Sigmoid colon (tissue), 7 donors: Measurements from ENCODE around the gene NXPE1. TPM values are rescaled to one million over a fixed set of nuclear protein-coding genes. Genes with fewer than 3 reads are reported as not detected.

Experiments
- DNase-seq: peaks from one replicate; pipeline ENCODE4 v3.0.0-alpha.2; 2019
- H3K27ac ChIP-seq, 4 donors: fragments of 200-600 bp; sonication (generic); one replicate each; pipeline ENCODE4 v1.5.1; 2016 to 2019; ENCODE audit warnings: mild to moderate bottlenecking in 1 of 4
- H3K27me3 ChIP-seq, 3 donors: fragments of 200-600 bp; sonication (generic); one replicate each; pipeline ENCODE4 v1.5.1; 2019; ENCODE audit warnings: mild to moderate bottlenecking in 1 of 3
- H3K36me3 ChIP-seq, 4 donors: fragments of 200-600 bp; sonication (generic); one replicate each; pipeline ENCODE4 v1.5.1; 2016 to 2019
- H3K4me1 ChIP-seq, 4 donors: fragments of 200-600 bp; sonication (generic); one replicate each; pipeline ENCODE4 v1.5.1; 2017 to 2019
- H3K4me3 ChIP-seq, 4 donors: fragments of 200-600 bp; sonication (generic); one replicate each; pipeline ENCODE4 v1.5.1; 2017 to 2019; ENCODE audit warnings: mild to moderate bottlenecking in 2 of 4, moderate library complexity in 1 of 4
- H3K9me3 ChIP-seq, 4 donors: fragments of 200-600 bp in 3 of 4; sonication (generic) in 3 of 4; one replicate each; pipeline versions ENCODE4 v1.5.1 to v1.6.1; 2013 to 2019
- EP300 ChIP-seq, 4 donors: sonication (generic); formaldehyde crosslinking; IDR thresholded peaks; one replicate each; pipeline ENCODE4 v1.6.1; 2017; ENCODE audit warnings: antibody characterized with exemption in 4 of 4
- POLR2A ChIP-seq, 2 donors: fragments of 450-650 bp; IDR thresholded peaks; one replicate each; pipeline ENCODE4 v1.6.1; 2016; ENCODE audit warnings: antibody characterized with exemption in 2 of 2, mild to moderate bottlenecking in 2 of 2, moderate library complexity in 2 of 2
- POLR2AphosphoS5 ChIP-seq, 4 donors: sonication (generic); formaldehyde crosslinking; IDR thresholded peaks; one replicate each; pipeline ENCODE4 v1.6.1; 2017; ENCODE audit warnings: antibody characterized with exemption in 4 of 4
- WGBS, 2 donors: extraction: QIAGEN DNeasy Blood & Tissue Kit; methylation state at CpG; one replicate each; pipeline ENCODE4 v1.1.7; 2013; 5-methylcytosine and 5-hydroxymethylcytosine counted together
- intact Hi-C: fragments of 100-400 bp; cut with DNase I; formaldehyde crosslinking; loops from one replicate; pipeline ENCODE4 v1.15.1; 2023
- polyA plus RNA-seq, 3 donors: library from polyadenylated mRNA; stranded (reverse); fragments of 200-250 nt; gene quantifications; one replicate each; pipeline ENCODE4 v1.2.3, GENCODE V29; 2013
- total RNA-seq, 4 donors: library from RNA; depleted of rRNA; stranded (reverse); fragments of >200 nt; gene quantifications; one replicate each; pipeline ENCODE4 v1.1.0, GENCODE V29; 2016
- TF ChIP-seq, protein P1 (sequence below), 4 experiments: fragments of 450-650 bp in 3 of 4; fragments of 200-600 bp in 1 of 4; IDR thresholded peaks; one replicate each; pipeline ENCODE4 v1.5.1; 2016 to 2019; ENCODE audit warnings: antibody characterized with exemption in 4 of 4, mild to moderate bottlenecking in 3 of 4, moderate library complexity in 2 of 4
- donor health status: healthy with polysubstance abuse.
- donor health status: Bipolar disorder and iron deficiency.
- donor health status: healthy.

The NXPE1 gene
- total and polyA plus RNA-seq, 7 donors, result 3.3 to 36.3 (median 15.6) TPM; not detected in 3

DNA sequence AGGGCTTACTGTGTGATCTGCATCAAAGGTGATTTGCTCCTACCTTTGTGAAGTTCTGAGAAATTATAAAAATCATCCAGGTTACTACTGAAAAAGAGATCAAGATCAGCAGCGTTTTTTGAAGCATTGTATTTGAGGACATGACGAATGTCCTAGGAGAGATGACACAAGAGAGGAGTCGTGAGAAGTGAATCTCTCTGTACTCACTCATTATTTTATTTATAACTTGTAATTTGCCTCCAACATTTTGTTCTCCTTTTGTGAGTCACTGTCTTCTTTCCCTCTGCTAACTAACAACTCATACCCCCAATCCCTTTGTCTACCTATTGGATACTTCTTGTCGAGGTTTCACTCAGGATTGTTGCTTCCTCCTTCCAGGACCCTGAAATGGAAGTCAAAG is 8.6 kb downstream of the NXPE1 start:
- Histone ChIP-seq H3K36me3 (no peaks in the 10 kb centered on the region), H3K9me3 (no peaks in the 10 kb centered on the region), H3K27me3 (no peaks in the 10 kb centered on the region), H3K27ac (no peak overlapping the region), H3K4me1 (no peaks in the 10 kb centered on the region), H3K4me3 (no peak overlapping the region)
- TF ChIP-seq EP300 (IDR thresholded peaks at IDR 0.05) (no peak), POLR2A (IDR thresholded peaks at IDR 0.05) (no peak), POLR2AphosphoS5 (IDR thresholded peaks at IDR 0.05) (no peak)
- TF ChIP-seq, protein P1, sequence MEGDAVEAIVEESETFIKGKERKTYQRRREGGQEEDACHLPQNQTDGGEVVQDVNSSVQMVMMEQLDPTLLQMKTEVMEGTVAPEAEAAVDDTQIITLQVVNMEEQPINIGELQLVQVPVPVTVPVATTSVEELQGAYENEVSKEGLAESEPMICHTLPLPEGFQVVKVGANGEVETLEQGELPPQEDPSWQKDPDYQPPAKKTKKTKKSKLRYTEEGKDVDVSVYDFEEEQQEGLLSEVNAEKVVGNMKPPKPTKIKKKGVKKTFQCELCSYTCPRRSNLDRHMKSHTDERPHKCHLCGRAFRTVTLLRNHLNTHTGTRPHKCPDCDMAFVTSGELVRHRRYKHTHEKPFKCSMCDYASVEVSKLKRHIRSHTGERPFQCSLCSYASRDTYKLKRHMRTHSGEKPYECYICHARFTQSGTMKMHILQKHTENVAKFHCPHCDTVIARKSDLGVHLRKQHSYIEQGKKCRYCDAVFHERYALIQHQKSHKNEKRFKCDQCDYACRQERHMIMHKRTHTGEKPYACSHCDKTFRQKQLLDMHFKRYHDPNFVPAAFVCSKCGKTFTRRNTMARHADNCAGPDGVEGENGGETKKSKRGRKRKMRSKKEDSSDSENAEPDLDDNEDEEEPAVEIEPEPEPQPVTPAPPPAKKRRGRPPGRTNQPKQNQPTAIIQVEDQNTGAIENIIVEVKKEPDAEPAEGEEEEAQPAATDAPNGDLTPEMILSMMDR (IDR thresholded peaks at IDR 0.05), result no peak
- WGBS, 2 donors, result 91 to 96% methylated on average over 4 of the region's 4 CpGs
- no peak for DNase-seq
- intact Hi-C loops, result no loop called here

DNA sequence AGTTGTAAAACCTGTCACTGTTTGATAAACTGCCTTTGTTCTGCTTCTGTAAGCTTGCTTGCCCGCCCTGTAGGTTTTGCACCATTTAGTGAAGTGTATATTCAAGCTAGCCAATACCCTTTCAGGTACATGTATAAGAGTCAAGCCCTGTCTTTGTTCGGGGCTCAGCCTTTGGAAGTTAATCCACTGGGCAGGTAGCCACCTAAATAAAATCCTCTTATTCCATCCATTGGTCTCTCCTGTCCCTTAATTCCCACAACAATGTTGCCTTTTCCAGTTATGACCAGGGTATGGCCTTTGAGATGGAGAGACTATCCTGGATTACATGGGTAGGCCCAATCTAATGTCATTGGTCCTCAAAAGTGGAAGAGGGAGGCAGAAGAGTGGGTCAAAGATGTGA is 34.0 kb downstream of the NXPE1 start:
- no peaks in the 10 kb centered on the region for H3K9me3 ChIP-seq

DNA sequence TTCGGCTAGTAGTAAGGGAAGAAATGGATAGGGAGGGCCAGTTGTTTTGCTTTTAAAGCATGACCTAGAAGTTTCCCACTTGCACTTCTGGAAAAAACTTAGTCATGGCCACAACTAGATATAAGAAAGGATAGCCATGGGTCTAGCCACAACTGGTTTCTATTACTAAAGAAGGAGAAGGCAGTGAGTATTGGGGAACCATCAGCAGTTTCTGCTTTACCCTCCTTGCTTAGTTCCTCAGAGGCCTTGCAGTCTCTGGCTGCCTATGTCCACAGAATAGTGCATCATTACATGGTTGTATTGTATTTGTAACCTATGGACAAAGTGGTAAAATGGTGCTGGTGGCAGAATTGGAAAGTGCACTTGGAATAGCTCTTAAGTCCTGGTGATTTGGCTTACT is 35.6 kb downstream of the NXPE1 start:
- no peaks in the 10 kb centered on the region for H3K27me3 ChIP-seq
- intact Hi-C loops, result no loop called here
- peaks cover 0 to 11% (median 3%) of the 10 kb centered on the region in 4 donors for H3K4me1 ChIP-seq
- DNase-seq, result no peak
- no peak overlapping the region for H3K4me3 ChIP-seq
- 79 to 92% methylated on average over 1 of the region's 1 CpG for WGBS, 2 donors
- no peak overlapping the region for H3K27ac ChIP-seq
- no peaks in the 10 kb centered on the region for H3K36me3 ChIP-seq
- no peaks in the 10 kb centered on the region for H3K9me3 ChIP-seq
- TF ChIP-seq EP300 (IDR thresholded peaks at IDR 0.05) (no peak), POLR2AphosphoS5 (IDR thresholded peaks at IDR 0.05) (no peak)

More for the DNA sequence above, 34.0 kb downstream of the NXPE1 start:
- no peaks in the 10 kb centered on the region for H3K27me3 ChIP-seq
- no peaks in the 10 kb centered on the region for H3K36me3 ChIP-seq
- no peak overlapping the region for H3K27ac ChIP-seq
- 23 to 72% methylated on average over 2 of the region's 2 CpGs for WGBS, 2 donors
- DNase-seq, result no peak
- peaks cover 0 to 11% (median 3%) of the 10 kb centered on the region in 4 donors for H3K4me1 ChIP-seq
- no peak overlapping the region for H3K4me3 ChIP-seq
- TF ChIP-seq POLR2A (IDR thresholded peaks at IDR 0.05) (no peak), EP300 (IDR thresholded peaks at IDR 0.05) (no peak)
- TF ChIP-seq, protein P1 (IDR thresholded peaks at IDR 0.05), result no peak
- intact Hi-C loops, result no loop called here

DNA sequence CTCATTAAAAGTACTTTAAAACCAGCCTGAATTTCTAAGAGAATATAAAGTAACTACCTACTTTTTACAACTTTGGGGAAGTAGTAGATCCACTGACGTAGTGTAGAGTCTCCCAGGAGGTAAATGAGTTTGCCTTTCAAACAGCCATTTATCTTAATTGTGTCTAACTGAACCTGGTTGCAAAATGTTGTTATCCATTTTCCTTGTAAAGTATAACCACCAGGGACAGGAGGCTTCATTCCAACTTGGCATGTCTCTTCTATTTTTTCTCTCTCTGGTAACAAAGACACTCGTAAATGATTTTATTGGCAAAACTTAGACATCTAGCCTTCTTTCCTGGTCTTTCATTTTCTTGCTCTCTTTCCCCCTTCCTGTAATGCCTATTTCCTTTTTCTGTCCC is 36.9 kb downstream of the NXPE1 start:
- no peak for TF ChIP-seq POLR2A (IDR thresholded peaks at IDR 0.05)
- peak in 1 of 4 donors; percentile 24 for TF ChIP-seq POLR2AphosphoS5 (IDR thresholded peaks at IDR 0.05)
- TF ChIP-seq, protein P1 (IDR thresholded peaks at IDR 0.05), result no peak
- intact Hi-C loops, result no loop called here
- Histone ChIP-seq H3K27ac (no peak overlapping the region), H3K36me3 (no peaks in the 10 kb centered on the region), H3K4me3 (no peak overlapping the region), H3K4me1 (peaks cover 0 to 11% (median 3%) of the 10 kb centered on the region in 4 donors), H3K27me3 (no peaks in the 10 kb centered on the region), H3K9me3 (no peaks in the 10 kb centered on the region)
- WGBS, 2 donors, result 9 to 36% methylated on average over 2 of the region's 2 CpGs
- no peak for DNase-seq

DNA sequence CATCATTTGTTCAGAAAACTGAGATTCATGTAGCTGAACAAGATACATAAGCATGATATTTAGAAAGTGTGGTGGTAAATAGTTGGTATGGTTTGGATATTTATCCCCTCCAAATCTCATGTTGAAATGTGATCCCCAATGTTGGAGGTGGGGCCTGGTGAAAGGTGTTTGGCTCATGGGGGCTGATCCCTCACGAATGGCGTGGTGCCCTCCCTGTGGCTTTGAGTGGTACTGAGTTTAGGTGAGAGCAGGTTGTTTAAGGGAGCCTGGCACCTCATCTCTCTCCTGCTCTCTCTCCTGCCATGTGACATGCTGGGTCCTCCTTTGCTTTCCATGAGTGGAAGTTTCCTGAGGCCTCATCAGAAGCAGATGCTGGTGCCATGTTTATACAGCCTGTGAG is 48.1 kb downstream of the NXPE1 start:
- Histone ChIP-seq H3K36me3 (no peaks in the 10 kb centered on the region), H3K9me3 (peaks cover 0 to 3% (median 0%) of the 10 kb centered on the region in 4 donors), H3K4me3 (no peak overlapping the region), H3K27me3 (no peaks in the 10 kb centered on the region), H3K27ac (no peak overlapping the region), H3K4me1 (no peaks in the 10 kb centered on the region)
- intact Hi-C loops, result no loop called here
- no peak for TF ChIP-seq POLR2AphosphoS5 (IDR thresholded peaks at IDR 0.05)
- TF ChIP-seq, protein P1 (IDR thresholded peaks at IDR 0.05), result no peak
- no peak for TF ChIP-seq POLR2A (IDR thresholded peaks at IDR 0.05)
- no peak for TF ChIP-seq EP300 (IDR thresholded peaks at IDR 0.05)
- no peak for DNase-seq
- WGBS, 2 donors, result 83 to 92% methylated on average over 2 of the region's 2 CpGs
